ENCODE data around the gene TBC1D20.
A peak's percentile ranks its signal among the peaks of the same experiment; 100 is the strongest.
"Not testable (repeated sequence)": the region's sequence is repeated elsewhere in the genome, so short reads cannot be mapped to it uniquely, and the experiment has no call there.

The TBC1D20 gene

GRCh38 chr20:462199-462991, at the start of gene TBC1D20:
TSS of gene TBC1D20 (minus strand) at chr20:462533. CDS start at chr20:462405, 128 bp downstream.
- DNase-seq (ENCODE audit: low spot score) = peak; percentile 90

- DNase-seq (ENCODE audit: low spot score) = not testable (repeated sequence)
Measured at GRCh38 chr20:510328-511057, 48.2 kb upstream of the TBC1D20 start.

GRCh38 chr20:508364-508787, 46.0 kb upstream of the TBC1D20 start:
- DNase-seq (ENCODE audit: low spot score) = not testable (repeated sequence)

GRCh38 chr20:507761-508332, 45.5 kb upstream of the TBC1D20 start:
- no peak for DNase-seq (ENCODE audit: low spot score)

DNA sequence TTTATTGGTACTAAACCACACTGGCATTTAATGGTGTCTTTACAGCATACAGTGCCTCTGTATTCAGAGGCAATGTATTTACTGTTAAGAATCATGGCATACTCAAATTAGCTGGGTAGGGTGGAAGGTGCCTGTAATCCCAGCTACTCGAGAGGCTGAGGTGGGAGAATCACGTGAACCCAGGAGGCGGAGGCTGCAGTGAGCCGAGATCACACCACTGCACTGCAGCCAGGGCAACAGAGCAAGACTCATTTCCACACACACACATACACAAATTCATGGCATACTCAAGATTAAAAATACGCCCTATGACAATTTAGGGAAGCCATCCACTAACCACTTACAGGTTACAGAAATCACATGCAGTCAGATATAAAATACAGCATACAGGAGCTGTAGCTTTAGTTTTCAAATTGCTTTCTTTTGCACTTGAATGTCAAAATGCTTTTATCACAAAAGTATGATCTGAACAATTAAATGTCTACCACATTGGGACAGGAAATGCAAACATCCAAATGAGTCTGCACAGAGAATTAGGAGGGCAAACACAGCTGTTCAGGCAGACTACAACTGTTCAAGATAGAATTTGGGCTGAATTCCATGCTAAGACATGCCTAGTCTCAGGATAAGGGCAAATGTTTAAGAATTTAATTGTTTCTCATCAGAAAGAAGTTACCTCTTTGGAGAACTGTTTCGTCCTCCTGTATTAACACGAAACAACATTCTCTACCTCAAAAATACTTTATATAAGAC, 44.8 kb upstream of the TBC1D20 start:
- no peak for DNase-seq (ENCODE audit: low spot score)

DNA sequence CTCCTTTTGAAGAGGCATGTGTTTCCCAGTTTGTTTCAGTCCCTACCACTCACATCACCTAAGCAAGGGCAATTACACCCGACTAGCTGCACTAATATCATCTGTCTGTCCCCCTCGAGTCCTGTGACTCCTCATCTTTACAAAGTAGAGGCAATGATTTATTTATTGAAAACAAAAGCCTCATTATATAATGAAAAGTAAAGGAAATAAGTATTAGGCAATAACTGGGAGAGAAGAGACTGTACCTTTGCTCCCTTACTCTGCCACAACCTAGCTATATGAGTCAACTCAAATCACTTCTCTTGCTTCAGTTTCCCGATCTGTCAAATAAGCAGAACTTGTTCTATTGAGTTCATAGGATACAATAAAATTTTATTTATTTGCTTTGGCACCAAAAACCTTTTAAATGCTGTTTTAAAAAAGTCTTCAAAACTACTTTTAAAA, 42.3 kb upstream of the TBC1D20 start:
- DNase-seq (ENCODE audit: low spot score) = no peak

DNA sequence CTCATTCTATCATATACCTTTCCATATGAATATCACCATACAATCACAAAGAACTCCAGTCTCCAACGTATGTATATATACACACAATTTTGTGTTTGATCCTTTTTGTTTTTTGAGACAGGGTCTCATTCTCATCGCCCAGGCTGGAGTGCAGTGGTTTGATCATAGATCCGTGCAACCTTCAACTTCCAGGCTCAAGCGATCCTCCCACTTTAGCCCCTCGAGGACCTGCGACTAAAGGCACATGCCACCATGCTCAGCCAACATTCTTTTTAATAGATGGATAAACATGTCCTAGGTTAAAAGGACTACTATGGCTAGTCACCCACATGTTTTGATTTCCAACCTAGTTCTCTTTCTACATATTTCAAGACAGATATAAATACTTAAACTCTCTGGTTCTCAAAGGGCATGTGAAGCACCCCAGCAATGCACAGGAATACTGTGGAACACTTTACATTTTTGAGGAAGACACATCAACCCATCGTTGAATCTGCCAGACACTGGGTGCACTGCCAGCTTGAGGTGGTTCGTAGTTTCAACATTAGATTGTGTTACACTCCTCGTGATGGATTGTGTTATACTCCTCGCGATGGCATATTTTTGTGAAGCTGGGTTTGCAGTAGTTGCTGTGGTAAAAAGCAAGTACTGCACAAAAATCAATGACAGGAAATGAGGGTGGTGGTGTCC, 40.9 kb upstream of the TBC1D20 start:
- DNase-seq (ENCODE audit: low spot score) = no peak

GRCh38 chr20:497979-498378, 35.6 kb upstream of the TBC1D20 start:
- DNase-seq (ENCODE audit: low spot score) = no peak

DNA sequence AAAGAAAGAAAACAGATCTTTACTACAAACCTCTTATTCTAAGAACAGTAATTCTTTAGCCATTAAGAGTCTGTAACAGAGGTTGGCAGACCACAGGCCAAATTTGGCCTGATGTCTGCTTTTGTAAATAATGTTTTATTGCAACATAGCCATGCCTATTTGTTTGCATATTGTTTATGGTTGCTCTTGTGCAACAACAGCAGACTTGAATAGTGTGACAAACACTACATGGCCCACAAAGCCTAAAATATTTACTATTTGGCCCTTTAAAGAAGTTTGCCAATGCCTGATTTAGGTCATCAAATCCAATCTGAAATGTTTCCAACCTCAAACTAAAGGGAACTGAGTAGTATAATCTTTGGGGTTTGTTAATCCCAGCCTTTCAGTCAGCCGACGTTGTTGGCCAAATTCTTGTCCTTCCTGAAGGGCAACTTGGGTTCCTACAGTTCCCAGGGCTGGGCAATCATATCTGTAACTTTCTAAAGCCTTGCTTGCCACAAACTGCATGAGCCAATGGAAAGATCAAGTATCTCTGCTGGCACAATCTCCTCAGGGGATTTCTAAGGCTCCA, 33.9 kb upstream of the TBC1D20 start:
- DNase-seq (ENCODE audit: low spot score) = no peak

DNA sequence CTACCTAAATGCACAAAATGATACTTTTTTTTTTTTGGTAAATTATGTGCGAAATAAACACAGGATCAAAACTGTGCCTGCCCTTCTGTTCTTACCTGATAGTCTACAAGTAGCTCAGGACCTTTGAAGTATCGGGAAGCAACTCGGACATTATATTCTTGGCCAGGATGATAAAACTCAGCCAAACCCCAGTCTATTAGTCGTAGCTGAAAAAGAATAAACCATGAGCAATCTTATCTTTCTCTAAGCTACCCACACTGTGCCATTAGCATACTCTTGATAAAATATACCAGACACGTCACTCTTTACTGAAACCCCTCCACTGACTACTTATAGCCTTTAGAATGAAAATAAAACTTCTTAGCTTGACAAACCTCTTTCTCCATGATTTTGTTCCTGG, 29.8 kb upstream of the TBC1D20 start:
- no peak for DNase-seq (ENCODE audit: low spot score)

DNA sequence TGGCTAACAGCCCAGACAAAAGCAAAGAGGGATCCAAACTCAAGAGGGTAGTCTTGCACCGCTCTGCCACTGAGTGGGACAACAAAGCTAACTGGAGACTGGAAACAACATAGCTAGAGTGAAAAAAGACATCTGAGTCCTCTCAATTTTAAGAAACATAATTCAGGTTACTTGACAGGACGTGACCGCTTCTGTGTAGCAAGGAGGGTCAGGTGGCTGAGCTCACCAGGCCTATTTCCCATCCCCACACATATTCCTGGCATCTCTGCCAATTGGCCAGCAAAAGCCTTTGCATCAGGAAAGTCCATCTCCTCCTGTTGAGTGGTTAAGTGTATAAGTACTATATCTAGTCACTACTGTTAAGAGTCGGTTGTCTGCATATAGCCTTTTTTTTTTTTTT, 25.3 kb upstream of the TBC1D20 start:
- no peak for DNase-seq (ENCODE audit: low spot score)

GRCh38 chr20:483815-484644, 21.7 kb upstream of the TBC1D20 start:
- no peak for DNase-seq (ENCODE audit: low spot score)

GRCh38 chr20:481167-481566, 18.8 kb upstream of the TBC1D20 start:
- no peak for DNase-seq (ENCODE audit: low spot score)

DNA sequence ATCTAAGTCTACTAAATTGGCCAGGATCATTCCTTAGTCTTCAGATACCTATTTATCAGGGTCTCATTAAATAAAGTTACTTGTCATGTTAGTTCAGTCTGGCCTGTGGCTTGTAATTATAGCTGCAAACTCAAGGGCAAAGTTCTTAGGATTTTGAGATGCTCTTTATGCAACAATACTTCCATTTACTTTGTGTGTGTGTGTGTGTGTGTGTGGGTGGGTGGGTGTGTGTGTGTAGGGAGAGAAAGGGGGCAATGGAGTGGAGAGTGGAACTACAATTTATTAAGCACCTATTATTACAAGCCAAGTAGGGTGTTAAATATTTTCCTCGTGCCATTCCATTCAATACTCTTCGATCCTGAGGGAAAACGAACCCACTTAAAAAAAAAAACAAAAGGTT, 17.7 kb upstream of the TBC1D20 start:
- no peak for DNase-seq (ENCODE audit: low spot score)

DNA sequence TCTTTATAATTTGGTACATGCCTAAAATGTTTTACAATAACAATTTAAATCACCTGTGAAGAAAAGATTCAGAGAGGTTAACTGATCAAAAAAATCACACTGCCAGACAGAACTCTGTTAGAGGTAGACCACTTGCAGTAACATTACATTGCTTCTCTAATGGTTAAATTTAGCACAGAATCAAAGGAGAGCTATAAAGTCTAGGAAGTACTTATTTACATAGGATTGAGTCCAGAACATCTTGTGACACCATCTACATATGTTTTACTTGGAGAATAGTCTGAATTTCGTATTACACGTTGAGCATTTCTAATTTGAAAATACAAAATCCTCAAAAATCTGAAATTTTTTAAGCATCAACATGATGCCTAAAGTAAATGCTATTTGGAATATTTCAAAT, 17.2 kb upstream of the TBC1D20 start:
- no peak for DNase-seq (ENCODE audit: low spot score)

DNA sequence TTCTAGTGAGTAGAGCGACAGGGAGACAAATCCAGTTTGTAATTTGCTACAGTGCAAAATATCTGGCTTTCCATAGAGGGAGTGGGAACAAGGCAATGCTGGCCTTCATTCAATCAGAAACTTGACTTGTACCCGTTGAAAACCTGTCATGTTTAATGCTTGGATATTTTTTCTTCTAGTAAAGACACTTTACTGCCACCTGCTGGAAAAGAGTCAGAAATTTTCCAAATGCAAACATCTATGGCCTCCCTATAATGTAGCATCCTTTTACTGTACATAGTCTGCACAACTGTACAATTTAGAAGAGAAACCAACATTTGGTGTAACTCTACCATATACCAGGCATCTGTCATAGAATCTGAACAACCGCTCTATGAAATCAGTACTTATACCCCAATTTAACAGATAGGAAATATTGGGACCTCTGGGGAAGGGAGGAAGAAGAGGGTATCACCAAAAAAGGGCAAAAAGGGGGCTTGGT, 16.7 kb upstream of the TBC1D20 start:
- peak; percentile 64 for DNase-seq (ENCODE audit: low spot score)

DNA sequence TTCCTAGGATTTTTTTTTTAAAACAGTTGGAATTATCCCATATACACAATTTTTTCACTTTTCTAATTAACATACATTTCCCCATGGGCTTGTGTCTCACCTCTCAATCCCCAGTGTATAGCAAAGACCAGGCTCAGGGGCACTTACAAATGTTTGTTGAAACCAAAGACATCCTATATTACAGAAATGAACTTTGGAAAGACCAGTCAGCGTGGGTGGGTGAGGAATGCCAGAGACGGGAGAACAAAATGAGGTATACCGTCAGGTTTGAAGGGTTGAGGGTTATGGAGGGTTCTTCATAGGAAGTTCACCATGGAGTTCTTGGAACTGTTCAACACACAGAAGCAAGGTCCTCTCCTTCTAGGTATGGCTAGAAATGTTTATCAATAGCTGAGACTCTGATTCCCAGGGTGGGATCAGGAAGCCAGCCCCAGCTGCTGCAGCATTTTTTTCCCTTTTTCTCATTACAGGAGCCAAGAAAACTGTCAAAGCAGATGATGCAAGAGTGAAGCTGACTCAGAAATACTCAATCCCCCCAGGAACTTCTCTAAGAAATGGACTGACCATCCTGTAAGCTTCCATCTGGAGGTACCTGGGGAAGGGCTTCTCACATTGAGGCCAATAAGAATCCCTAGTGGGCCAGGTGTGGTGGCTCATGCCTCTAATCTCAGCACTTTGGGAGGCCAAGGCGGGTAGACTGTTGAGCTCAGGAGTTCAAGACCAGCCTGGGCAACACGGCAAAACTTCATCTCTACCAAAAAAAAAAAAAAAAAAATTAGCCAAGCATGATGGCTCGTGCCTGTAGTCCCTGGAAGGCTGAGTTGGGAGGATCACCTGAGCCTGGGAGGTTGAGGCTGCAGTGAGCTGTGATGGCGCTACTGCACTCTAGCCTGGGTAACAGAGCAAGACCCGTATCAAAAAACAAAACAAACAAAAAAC, 15.9 kb upstream of the TBC1D20 start:
- DNase-seq (ENCODE audit: low spot score) = no peak

DNA sequence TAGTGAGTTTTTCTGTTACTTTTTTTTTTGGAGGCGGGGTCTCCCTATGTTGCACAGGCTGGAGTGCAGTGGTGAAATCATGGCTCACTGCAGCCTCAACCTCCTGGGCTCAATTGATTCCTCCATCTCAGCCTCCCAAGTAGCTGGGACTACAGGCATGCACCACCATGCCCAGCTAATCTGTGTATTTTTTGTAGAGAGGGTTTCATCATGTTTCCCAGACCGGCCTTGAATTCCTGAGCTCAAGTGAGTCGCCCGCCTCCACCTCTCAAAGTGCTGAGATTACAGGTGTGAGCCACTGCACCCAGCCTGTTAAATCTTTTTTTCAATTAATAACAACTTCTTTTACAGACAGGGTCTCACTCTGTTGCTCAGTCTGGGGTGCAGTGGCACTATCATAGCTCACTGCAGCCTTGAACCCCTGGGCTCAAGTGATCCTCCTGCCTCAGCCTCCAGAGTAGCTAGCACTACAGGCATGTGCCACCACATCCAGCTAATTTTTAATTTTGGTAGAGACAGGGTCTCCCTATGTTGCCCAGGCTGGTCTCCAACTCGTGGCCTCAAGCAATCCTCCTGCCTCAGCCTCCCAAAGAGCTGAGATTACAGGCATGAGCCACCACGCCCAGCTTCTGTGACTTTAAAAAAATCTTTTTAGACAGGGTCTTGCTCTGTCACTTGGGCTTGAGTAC, 14.4 kb upstream of the TBC1D20 start:
- DNase-seq (ENCODE audit: low spot score) = not testable (repeated sequence)
